HG03103 (cell line): ENCODE measurements around the gene VSTM2A.
"Not testable (repeated sequence)": the region's sequence is repeated elsewhere in the genome, so short reads cannot be mapped to it uniquely, and the experiment has no call there.

Source experiments
- ATAC-seq: cut with Tn5 transposase; IDR thresholded peaks from one replicate; pipeline ENCODE4 v1.9.1; 2021; ENCODE audit warnings: low read depth; ENCODE audit not compliant: unreplicated experiment

Gene VSTM2A

GRCh38 chr7:54541669-54542625, at the start of gene VSTM2A:
Gene VSTM2A, plus strand, starts transcription at chr7:54542375. Its CDS starts 356 bp downstream, at chr7:54542731.
- ATAC-seq: no peak

GRCh38 chr7:54504531-54504930, 37.6 kb upstream of the VSTM2A start:
- not testable (repeated sequence) for ATAC-seq

DNA sequence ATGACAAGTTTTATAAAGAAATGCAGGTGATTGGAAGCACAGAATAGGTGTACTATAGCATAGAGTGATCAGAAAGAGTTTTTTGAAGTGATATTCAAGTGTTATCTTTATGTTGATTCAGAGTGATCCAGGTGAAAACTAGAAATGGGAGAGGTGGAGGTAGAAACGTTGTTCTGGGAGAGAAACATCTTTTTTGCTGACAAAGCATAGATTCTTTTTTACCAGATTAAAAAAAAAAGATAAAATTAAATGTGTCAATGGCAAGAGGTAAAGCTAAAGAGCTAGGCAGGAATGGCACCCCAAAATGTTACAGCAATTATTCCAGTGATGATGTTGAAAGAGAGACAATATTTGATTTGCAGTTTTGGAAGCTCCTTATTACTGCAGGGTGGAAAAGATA, 12.6 kb upstream of the VSTM2A start:
- ATAC-seq: no peak

DNA sequence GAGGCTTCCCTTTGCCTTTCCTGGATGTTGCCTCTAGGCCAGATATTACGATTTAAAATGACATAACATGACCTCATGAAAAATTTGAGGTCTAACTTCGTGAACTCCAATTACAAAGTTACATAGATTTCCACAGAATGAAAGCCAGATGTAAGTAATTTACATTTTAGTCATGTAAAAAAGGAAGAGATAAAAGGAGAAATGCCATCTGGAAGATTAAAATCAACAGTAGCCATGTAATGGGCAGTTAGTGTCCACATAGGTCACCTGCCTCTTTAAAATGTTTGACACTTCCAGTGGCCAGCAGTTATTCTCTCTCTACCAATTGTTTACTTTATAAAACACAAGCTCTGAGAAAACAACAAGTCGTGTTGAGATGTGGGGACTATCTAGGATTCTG, 4.1 kb upstream of the VSTM2A start:
- ATAC-seq: no peak

DNA sequence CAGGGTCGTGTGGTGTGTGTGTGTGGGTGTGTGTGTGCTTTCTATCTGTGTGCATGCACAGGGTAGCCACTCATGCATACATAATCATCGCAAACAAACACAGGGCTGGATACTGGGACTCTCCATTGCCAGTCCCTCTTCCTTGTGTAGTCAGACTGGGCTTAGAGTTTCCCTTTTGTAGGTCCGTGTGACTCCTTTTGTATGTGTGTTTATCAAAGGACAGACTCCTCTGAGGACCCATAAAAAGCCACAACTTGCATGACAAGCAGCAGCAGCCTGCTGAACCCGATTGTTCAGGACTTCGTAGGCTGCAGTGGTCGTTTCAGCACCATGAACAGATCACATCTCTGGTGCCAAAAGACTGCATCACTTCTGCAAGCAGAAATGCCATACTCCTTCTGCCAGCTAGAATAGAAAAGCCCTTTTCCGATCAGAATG, 895 bp downstream of the VSTM2A start:
- no peak for ATAC-seq

- no peak for ATAC-seq
These were observed 2.0 kb downstream of the VSTM2A start for GRCh38 chr7:54544149-54544526.

DNA sequence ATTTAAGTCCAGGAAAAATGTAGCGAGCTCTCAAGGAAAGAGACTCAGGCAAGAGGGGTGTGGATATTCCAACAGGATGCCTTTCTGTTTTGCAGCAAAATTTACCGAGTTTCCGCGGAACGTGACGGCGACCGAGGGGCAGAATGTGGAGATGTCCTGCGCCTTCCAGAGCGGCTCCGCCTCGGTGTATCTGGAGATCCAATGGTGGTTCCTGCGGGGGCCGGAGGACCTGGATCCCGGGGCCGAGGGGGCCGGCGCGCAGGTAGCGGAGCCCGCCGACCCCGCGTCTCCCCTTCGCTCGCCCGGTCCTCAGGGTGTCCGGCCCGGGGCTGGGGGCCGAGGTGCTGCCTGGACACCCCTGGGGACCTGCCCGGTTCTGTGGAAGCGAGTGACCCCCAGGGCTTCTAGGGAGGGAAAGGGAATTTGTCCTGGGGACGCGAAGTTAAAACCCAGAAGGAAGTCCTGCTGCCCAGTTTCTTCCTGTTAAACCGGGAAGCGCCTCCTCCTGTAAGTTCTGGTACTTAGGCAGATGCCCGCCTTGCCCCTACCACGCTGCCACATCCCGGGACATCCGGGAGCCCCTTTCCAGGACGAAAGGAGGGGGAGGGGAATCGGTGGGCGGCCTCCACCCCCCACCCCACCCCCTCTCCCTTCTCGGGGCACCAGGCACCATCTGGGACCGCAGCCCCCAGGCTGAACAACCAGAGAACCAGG, 2.5 kb downstream of the VSTM2A start:
- ATAC-seq: no peak

GRCh38 chr7:54545241-54545563, 3.0 kb downstream of the VSTM2A start:
- no peak for ATAC-seq

DNA sequence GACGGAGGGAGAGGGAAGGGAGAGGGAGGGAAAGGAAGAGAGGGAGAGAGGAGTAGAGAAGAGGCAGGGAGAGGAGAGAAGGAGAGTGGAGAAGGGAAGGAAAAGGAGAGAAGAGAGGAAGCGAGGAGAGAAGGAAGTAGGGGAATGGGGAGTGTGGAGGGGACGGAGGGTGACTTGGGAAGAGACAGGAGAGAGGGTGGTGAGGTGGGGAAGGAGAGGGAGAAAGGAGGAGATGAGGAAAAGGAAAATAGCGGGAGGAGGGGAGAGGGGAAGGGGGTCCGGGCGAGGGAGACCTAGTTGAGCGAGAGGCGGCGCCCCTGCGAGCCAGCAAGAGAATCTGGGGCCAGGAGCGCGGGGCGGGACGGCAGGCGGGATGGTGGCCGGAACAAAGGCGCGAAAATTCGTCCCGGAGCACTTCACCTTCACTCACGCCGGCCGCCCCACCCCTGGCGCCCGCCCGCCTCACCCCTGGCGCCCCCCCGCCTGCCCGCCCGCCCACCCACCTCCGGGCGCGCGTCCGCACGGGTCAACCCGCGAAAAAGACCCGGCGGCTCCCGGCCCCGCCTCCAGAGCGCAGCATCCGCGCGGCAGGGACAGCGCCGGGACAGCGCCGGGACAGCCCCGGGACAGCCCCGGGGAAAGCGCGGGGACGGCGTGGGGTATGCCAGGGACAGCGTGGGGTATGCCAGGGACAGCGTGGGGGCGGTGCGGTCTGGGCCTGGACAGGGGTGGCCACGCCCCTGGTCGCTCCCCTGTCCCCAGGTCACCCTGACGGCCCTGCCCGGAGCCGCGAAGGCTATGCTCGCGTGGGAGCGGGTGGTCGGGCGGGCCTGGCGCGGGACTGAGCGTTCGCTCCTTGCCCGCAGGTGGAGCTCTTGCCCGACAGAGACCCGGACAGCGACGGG, 4.2 kb downstream of the VSTM2A start:
- no peak for ATAC-seq

- no peak for ATAC-seq
These were observed 4.8 kb downstream of the VSTM2A start for GRCh38 chr7:54546986-54547314.

DNA sequence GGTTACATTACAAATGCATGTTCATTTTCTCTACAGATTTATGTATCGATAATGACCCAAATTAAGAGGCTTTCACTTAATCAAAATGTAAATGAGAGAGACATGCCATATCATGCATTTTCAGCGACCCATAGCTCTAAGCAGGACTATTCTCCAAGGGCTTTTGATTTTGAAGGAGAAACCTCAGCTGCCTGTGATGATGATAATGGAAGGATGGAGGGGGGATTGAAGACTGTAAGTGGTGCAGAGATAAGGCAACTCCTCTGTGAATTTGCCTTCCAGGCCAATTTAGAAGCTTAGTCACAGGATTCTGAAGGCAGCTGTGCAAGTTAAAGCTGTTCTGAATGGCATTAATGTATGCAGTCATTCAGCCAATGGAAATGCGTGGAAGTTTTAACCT, 8.3 kb downstream of the VSTM2A start:
- no peak for ATAC-seq

DNA sequence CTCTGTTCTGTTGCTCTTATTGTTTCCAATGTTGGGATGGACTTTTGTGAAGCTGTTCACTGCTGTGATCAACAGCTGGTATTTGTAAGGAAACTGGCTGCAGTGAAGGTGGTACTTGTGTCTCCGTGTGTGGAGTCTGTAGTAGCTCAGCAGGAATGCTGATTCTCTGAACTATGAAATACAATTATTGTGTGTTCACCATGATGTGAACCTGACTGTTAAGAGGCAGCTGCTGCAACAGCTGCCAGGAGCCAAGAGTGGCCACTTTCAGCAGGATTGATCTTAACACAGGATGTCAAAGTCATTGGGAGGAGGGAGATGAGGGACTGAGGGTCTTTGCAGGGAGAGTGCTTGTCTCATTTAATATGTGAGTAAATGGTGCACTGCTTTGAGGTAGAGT, 13.9 kb downstream of the VSTM2A start:
- no peak for ATAC-seq

- ATAC-seq: no peak
These were observed 17.2 kb downstream of the VSTM2A start for GRCh38 chr7:54559401-54559800.

DNA sequence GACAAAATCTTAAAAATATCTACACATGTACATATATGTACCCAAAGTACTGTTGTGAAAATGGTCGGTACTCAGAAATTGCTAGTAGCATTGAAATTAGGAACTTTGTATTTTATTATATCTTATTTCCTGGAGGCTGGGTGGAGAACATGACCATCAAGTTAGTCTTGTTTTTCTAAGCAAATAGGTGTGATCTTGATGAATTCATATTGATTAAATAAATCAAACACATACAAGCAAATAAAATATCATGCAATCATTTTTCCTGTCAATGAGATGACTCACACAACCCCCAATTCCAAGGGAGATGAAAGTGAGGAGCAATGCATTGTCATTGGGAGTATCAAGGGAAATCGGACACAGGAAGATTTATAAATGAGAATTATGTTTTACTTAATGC, 18.0 kb downstream of the VSTM2A start:
- ATAC-seq: no peak

- no peak for ATAC-seq
These were observed 18.5 kb downstream of the VSTM2A start for GRCh38 chr7:54560723-54561122.

- no peak for ATAC-seq
These were observed 21.2 kb downstream of the VSTM2A start for GRCh38 chr7:54563329-54563916.

- no peak for ATAC-seq
These were observed 23.3 kb downstream of the VSTM2A start for GRCh38 chr7:54565432-54565831.

GRCh38 chr7:54581511-54581910, 39.3 kb downstream of the VSTM2A start:
- no peak for ATAC-seq

DNA sequence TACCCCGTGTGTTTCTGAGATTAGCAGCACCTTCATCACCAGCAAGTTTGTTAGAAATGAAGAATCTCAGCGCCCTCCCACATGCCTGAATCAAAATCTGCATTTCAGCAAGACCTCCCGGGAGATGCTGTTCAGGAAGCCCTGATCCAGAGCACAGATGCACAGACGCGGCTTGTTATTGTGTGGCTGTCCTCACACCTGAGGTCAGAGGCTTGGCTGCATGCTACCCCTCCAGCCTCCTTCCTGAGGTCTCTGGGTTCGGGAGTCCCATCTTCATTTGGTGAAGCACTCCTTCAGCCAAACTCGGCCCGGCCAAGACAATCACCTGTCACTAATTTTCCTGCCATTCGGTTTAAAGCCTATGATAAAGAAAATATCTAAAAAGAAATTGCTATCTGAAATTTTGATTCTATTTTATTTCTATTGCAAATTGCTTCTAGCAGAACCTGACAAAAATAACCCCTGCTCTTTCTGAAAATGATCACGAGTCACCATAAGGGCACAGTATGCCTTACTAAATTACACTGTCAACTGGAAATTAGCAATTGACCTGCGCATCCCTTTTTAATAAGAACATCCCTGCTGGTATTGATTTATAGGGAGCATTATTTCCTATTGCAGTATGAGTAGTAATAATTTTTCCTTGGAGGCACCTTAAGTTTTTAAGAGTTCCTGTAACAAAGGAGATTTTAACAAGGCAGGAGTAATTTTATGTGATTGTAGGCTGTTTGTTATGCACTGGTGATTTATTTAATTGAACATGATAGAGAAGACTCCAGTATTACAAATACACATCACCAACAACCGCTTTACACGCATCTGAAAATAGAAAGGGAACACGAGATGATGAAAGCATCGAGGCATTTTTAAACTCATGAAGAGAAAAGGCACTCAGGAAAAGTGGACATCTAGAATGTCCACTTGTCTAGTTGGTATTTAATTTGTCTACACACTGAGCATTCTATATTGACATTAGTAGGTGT, 49.5 kb downstream of the VSTM2A start:
- ATAC-seq: no peak
